Epithelial cell of proximal tubule (primary cell): ENCODE results near the gene RAB8B. TPM values are rescaled to one million over a fixed set of nuclear protein-coding genes. Genes with fewer than 3 reads are reported as not detected.

Source experiments
- DNase-seq: peaks from one replicate; pipeline ENCODE4 v3.0.0-alpha.2; 2011; ENCODE audit warnings: low read depth
- H3K4me3 ChIP-seq: 2 replicates; pipeline ENCODE4 v1.5.1; 2011; ENCODE audit warnings: low read depth, mild to moderate bottlenecking, low read length
- CTCF ChIP-seq: conservative IDR thresholded peaks from 2 replicates; pipeline ENCODE4 v1.5.1; 2012; ENCODE audit warnings: low read depth, mild to moderate bottlenecking, low read length
- total RNA-seq: library from RNA; depleted of rRNA; stranded (reverse); fragments of >200 nt; gene quantifications from 2 replicates; pipeline ENCODE4 v1.2.3, GENCODE V29; 2015

The RAB8B gene
- total RNA-seq, 1 donor from 2014 or later = 20.9 TPM

GRCh38 chr15:63312286-63312685 is 122.9 kb downstream of the RAB8B start:
- no peak for TF ChIP-seq CTCF
- H3K4me3 ChIP-seq = no peak overlapping the region
- DNase-seq = no peak

- DNase-seq = no peak
- TF ChIP-seq CTCF = no peak
- no peak overlapping the region for H3K4me3 ChIP-seq
Measured at GRCh38 chr15:63313825-63314224, 124.4 kb downstream of the RAB8B start.

- TF ChIP-seq CTCF = no peak
- DNase-seq = no peak
- H3K4me3 ChIP-seq = no peak overlapping the region
Measured at GRCh38 chr15:63314409-63314808, 125.0 kb downstream of the RAB8B start.

Other genes starting within 250 kb of the RAB8B start
- gene TPM1, start 146.9 kb upstream of the RAB8B start, total RNA-seq = 887 and 925 TPM in 2 replicates
- 9.7 and 11.2 TPM in 2 replicates for gene LACTB, start 67.7 kb upstream of the RAB8B start, total RNA-seq
- 106 and 231 TPM in 2 replicates for gene RPS27L, start 32.1 kb upstream of the RAB8B start, total RNA-seq
- gene APH1B, start 88.0 kb downstream of the RAB8B start, total RNA-seq = 2.7 and 3.9 TPM in 2 replicates
- 6.3 and 19.7 TPM in 2 replicates for gene CA12, start 192.2 kb downstream of the RAB8B start, total RNA-seq